HG03575 (cell line): Measurements from ENCODE around the gene TRIM71.
"Not testable (repeated sequence)": the region's sequence is repeated elsewhere in the genome, so short reads cannot be mapped to it uniquely, and the experiment has no call there.

Experiments
- ATAC-seq: cut with Tn5 transposase; IDR thresholded peaks from one replicate; pipeline ENCODE4 v1.9.1; 2021; ENCODE audit not compliant: unreplicated experiment, insufficient number of reproducible peaks, low FRiP score; ENCODE audit errors: extremely low read depth

TRIM71 gene

GRCh38 chr3:32899265-32899664, 81.5 kb downstream of the TRIM71 start:
- no peak for ATAC-seq

- no peak for ATAC-seq
Observed at GRCh38 chr3:32901005-32901932, 83.5 kb downstream of the TRIM71 start.

GRCh38 chr3:32902887-32903371, 85.1 kb downstream of the TRIM71 start:
- not testable (repeated sequence) for ATAC-seq

- ATAC-seq: no peak
Observed at GRCh38 chr3:32903953-32904352, 86.2 kb downstream of the TRIM71 start.

GRCh38 chr3:32909999-32910398, 92.2 kb downstream of the TRIM71 start:
- no peak for ATAC-seq

- no peak for ATAC-seq
Observed at GRCh38 chr3:32910954-32911353, 93.2 kb downstream of the TRIM71 start.

GRCh38 chr3:32912046-32912445, 94.2 kb downstream of the TRIM71 start:
- no peak for ATAC-seq

GRCh38 chr3:32913790-32914446, 96.1 kb downstream of the TRIM71 start:
- no peak for ATAC-seq

- ATAC-seq: no peak
Observed at GRCh38 chr3:32919920-32920319, 102.1 kb downstream of the TRIM71 start.

- no peak for ATAC-seq
Observed at GRCh38 chr3:32922078-32922477, 104.3 kb downstream of the TRIM71 start.

GRCh38 chr3:32930161-32930560, 112.4 kb downstream of the TRIM71 start:
- no peak for ATAC-seq

GRCh38 chr3:32931273-32931672, 113.5 kb downstream of the TRIM71 start:
- not testable (repeated sequence) for ATAC-seq

- no peak for ATAC-seq
Observed at GRCh38 chr3:32934150-32934742, 116.4 kb downstream of the TRIM71 start.

GRCh38 chr3:32937331-32937730, 119.5 kb downstream of the TRIM71 start:
- no peak for ATAC-seq

- not testable (repeated sequence) for ATAC-seq
Observed at GRCh38 chr3:32939531-32940284, 121.9 kb downstream of the TRIM71 start.

GRCh38 chr3:32940726-32941125, 122.9 kb downstream of the TRIM71 start:
- ATAC-seq: no peak

- no peak for ATAC-seq
Observed at GRCh38 chr3:32945136-32945535, 127.3 kb downstream of the TRIM71 start.

- not testable (repeated sequence) for ATAC-seq
Observed at GRCh38 chr3:32945598-32945997, 127.8 kb downstream of the TRIM71 start.
